BJ (cell line): ENCODE results near the gene BMERB1. TPM values are rescaled to one million over a fixed set of nuclear protein-coding genes. Genes with fewer than 3 reads are reported as not detected.
"Not testable (repeated sequence)": the region's sequence is repeated elsewhere in the genome, so short reads cannot be mapped to it uniquely, and the experiment has no call there.

ENCODE experiments used
- CTCF ChIA-PET: fragments of 350-600 bp; formaldehyde crosslinking; extraction: SDS; loops from one replicate; lab custom pipeline; 2021; ENCODE audit warnings: antibody characterized with exemption, inconsistent platforms; lab: Yijun Ruan, JAX
- POLR2A ChIA-PET: fragments of 300-600 bp; sonication (Branson Sonifier 250); formaldehyde crosslinking; extraction: SDS; loops from one replicate; lab custom pipeline; 2021; ENCODE audit warnings: antibody characterized with exemption; lab: Charles Lee
- DNase-seq: peaks from one replicate; pipeline ENCODE4 v3.0.0-alpha.2; 2011; ENCODE audit warnings: low read depth
- H3K27me3 ChIP-seq: 2 replicates; pipeline ENCODE4 v1.6.0; 2011; ENCODE audit warnings: low read length; ENCODE audit not compliant: control insufficient read depth, insufficient read depth
- H3K36me3 ChIP-seq: 2 replicates; pipeline ENCODE4 v1.5.1; 2011; ENCODE audit warnings: low read length; ENCODE audit not compliant: control insufficient read depth, insufficient read depth
- H3K4me3 ChIP-seq: 2 replicates; pipeline ENCODE4 v1.5.1; 2011; ENCODE audit warnings: low read depth, mild to moderate bottlenecking, control low read depth, low read length
- polyA plus RNA-seq: library from polyadenylated mRNA; depleted of rRNA; stranded (reverse); fragments of >200 nt; gene quantifications from 2 replicates; pipeline ENCODE4 v1.2.3, GENCODE V29; 2011
- TF ChIP-seq, protein P1 (sequence below): IDR thresholded peaks from 2 replicates; pipeline ENCODE4 v1.5.1; 2011; ENCODE audit warnings: low read depth, mild to moderate bottlenecking, control low read depth, inconsistent platforms, low read length, moderate library complexity; ENCODE audit not compliant: insufficient read depth

Gene BMERB1
- polyA plus RNA-seq, 1 experiment, result 72.8 TPM

DNA sequence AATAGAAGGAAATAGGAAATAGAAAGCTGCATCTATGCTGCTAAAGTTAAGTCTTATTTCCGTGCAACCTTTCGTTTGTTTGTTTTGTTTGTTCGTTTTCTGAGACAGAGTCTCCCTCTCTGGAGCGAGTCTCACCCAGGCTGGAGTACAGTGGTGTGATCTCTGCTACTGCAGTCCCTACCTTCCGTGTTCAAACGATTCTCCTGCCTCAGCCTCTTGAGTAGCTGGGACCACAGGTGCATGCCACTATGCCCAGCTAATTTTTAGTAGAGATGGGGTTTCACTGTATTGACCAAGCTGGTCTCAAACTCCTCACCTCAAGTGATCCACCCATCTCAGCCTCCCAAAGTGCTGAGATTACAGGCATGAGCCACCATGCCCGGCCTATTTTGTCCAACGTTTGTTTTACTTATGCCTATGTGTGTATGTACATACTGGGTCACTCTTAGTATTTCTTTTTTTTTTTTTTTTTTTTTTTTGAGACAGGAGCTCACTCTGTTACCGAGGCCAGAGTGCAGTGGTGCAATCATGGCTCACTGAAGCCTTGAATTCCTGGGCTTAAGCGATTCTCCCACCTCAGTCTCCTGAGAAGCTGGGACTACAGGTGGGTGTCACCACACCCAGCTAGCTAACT, 16.8 kb downstream of the BMERB1 start:
- no peak for DNase-seq
- no peaks in the 10 kb centered on the region for H3K36me3 ChIP-seq
- POLR2A ChIA-PET, result no interaction called here
- CTCF ChIA-PET, result interaction anchor here (0.7 kb wide), 1 partner anchor 9 kb away, joined by 4 read pairs; no protein-coding TSS in a partner anchor
- no peak overlapping the region for H3K4me3 ChIP-seq
- TF ChIP-seq, protein P1, sequence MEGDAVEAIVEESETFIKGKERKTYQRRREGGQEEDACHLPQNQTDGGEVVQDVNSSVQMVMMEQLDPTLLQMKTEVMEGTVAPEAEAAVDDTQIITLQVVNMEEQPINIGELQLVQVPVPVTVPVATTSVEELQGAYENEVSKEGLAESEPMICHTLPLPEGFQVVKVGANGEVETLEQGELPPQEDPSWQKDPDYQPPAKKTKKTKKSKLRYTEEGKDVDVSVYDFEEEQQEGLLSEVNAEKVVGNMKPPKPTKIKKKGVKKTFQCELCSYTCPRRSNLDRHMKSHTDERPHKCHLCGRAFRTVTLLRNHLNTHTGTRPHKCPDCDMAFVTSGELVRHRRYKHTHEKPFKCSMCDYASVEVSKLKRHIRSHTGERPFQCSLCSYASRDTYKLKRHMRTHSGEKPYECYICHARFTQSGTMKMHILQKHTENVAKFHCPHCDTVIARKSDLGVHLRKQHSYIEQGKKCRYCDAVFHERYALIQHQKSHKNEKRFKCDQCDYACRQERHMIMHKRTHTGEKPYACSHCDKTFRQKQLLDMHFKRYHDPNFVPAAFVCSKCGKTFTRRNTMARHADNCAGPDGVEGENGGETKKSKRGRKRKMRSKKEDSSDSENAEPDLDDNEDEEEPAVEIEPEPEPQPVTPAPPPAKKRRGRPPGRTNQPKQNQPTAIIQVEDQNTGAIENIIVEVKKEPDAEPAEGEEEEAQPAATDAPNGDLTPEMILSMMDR, result no peak
- H3K27me3 ChIP-seq, result no peaks in the 10 kb centered on the region

DNA sequence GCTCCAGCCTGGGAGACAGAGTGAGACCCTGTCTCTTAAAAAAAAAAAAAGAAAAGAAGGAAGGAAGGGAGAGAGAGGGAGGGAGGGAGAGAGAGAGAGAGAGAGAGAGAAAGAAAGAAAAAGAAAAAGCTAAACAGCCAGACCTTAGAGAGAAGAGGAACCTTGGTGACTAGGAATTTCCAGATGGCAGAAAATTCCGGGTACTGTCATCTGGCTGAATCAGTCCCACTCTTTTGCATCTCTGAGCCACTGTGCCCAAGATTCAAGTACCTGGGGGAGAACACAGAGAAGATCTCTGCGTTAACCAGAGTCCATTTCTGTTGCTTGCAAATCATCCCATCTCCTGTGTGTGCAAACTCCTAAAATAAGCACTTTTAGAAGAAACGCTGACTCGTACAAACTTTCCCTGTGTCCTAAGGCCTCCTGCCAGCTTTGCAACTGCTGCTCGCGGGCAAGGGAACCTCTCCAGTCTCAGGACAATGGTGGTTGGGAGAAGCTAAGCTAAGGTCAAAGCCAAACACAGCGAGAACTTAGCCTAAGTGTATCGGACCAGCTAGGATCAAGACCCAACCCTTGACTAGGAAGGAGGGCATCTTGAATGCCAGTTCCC, 18.0 kb downstream of the BMERB1 start:
- ChIA-PET CTCF (no interaction called here), POLR2A (no interaction called here)
- DNase-seq, result no peak
- no peaks in the 10 kb centered on the region for H3K27me3 ChIP-seq
- TF ChIP-seq, protein P1, result no peak
- no peaks in the 10 kb centered on the region for H3K36me3 ChIP-seq
- H3K4me3 ChIP-seq, result no peak overlapping the region

DNA sequence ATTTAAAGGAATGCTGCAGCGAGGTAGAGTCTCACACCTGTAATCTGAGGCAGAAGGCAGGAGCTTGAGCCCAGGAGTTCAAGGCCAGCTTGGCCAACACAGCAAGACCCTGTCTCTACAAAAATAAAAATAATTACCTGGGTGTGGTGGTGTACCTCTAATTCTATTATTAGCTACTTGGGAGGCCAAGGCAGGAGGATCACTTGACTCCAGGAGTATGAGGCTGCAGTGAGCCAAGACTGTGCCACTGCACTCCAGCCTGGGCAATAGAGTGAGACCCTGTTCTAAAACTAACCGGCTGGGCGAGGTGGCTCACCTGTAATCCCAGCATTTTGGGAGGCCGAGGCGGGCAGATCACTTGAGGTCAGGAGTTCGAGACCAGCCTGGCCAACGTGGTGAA, 18.9 kb downstream of the BMERB1 start:
- not testable (repeated sequence) for H3K4me3 ChIP-seq, DNase-seq, H3K27me3 ChIP-seq, H3K36me3 ChIP-seq
- ChIA-PET CTCF (interaction anchor here (1.2 kb wide), 1 partner anchor 14 kb away, joined by 3 read pairs; no protein-coding TSS in a partner anchor), POLR2A (interaction anchor here (0.5 kb wide), 1 partner anchor 14 kb away, joined by 24 read pairs; no protein-coding TSS in a partner anchor)

DNA sequence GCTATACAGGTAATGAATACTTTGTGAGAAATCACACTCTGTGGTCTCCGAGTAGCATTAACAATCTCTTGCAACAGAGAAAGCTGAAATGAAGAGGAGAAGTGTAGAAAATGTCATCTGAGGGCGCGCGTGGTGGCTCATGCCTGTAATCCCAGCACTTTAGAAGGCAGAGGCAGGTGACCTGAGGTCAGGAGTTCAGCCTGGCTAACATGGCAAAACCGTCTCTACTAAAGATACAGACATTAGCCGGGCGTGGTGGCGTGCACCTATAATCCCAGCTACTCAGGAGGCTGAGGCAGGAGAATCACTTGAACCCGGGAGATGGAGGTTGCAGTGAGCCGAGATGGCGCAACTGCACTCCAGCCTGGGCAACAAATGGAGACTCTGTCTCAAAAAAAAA, 20.5 kb downstream of the BMERB1 start:
- CTCF ChIA-PET, result interaction anchor here (1.2 kb wide), 1 partner anchor 11 kb away, joined by 5 read pairs; no protein-coding TSS in a partner anchor
- H3K36me3 ChIP-seq, H3K4me3 ChIP-seq, DNase-seq, POLR2A ChIA-PET, H3K27me3 ChIP-seq: not testable (repeated sequence)

DNA sequence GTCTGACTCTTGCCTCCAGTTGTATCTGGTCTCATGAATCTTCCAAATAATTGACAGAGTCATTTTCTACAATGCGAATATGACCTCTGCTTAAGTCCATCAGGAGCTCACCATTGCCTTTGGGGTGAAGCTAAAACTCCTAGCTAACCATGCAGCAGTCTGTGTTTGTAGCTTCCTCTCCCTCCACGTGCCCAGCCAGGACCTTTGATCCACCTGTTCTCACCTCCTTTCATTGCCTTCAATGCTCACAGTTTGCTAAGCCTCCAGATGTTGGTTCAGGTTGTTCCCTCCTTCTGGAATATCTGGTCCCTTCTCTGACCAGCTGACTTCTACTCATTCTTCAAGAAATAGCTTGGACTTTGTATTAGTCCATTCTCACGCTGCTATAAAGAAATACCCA, 23.0 kb downstream of the BMERB1 start:
- Histone ChIP-seq H3K27me3 (no peaks in the 10 kb centered on the region), H3K4me3 (no peak overlapping the region), H3K36me3 (no peaks in the 10 kb centered on the region)
- POLR2A ChIA-PET, result no interaction called here
- CTCF ChIA-PET, result interaction anchor here (1.1 kb wide), 1 partner anchor 30 kb away, joined by 5 read pairs; no protein-coding TSS in a partner anchor
- TF ChIP-seq, protein P1, result no peak
- DNase-seq, result no peak

DNA sequence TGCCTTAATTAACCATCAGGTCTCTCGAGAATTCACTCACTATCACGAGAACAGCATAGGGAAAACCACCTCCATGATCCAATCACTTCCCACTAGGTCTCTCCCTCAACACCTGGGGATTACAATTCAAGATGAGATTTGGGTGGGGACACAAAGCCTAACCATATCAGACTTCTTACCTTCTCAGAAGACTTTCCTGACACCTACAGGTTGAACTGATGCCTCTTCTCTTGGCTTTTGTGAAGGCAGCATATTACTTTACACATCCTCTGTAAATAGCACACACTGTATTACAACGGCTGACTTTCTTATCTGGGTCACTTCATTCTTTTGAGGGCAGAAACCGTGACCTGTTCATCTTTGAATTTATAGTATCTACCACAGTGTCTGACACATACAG, 23.6 kb downstream of the BMERB1 start:
- Histone ChIP-seq H3K36me3 (no peaks in the 10 kb centered on the region), H3K27me3 (no peaks in the 10 kb centered on the region), H3K4me3 (no peak overlapping the region)
- CTCF ChIA-PET, result no interaction called here
- POLR2A ChIA-PET, result no interaction called here
- TF ChIP-seq, protein P1, result no peak
- DNase-seq, result no peak
